Muscle of arm (tissue), 14 donors: Measurements from ENCODE around the gene FAM131C. TPM values are rescaled to one million over a fixed set of nuclear protein-coding genes. Genes with fewer than 3 reads are reported as not detected.
A peak's percentile ranks its signal among the peaks of the same experiment; 100 is the strongest.

Source experiments
- DNase-seq: peaks from one replicate; pipeline ENCODE4 v3.0.0-alpha.2; 2013
- long read RNA-seq, 11 donors: transcript quantifications; one replicate each; lab custom pipeline, GENCODE V29; 2026
- polyA plus RNA-seq, 12 donors: library from polyadenylated mRNA; unstranded; fragments of 120-200 nt; gene quantifications; one replicate each; pipeline ENCODE4 v1.2.1, GENCODE V29; 2013; ENCODE audit not compliant: insufficient read length in 12 of 12

FAM131C gene
- polyA plus RNA-seq, result 1 to 10 TPM in 1 of 12 donors, under 1 TPM in 6, not detected in 5; 0.07 to 1.0 (median 0.25) TPM
- long read RNA-seq, donor 1, partial matches to known transcripts, result 0 of 1 reads
- long read RNA-seq, donor 1, other reads (novel, unspliced or antisense), result 0 of 1 reads
- long read RNA-seq, donor 2, result 0 reads
- long read RNA-seq, donor 3, result 0 reads
- long read RNA-seq, donor 4, result 0 reads
- long read RNA-seq, donor 5, result 0 reads
- long read RNA-seq, donor 6, result 0 reads
- long read RNA-seq, donor 7, result 0 reads
- long read RNA-seq, donor 8, result 0 reads
- long read RNA-seq, donor 9, result 0 reads
- long read RNA-seq, donor 10, result 0 reads
- long read RNA-seq, donor 11, result 0 reads

- no peak for DNase-seq
Observed at GRCh38 chr1:16073490-16074119, at the start of gene FAM131C. FAM131C (minus strand) TSS chr1:16073651; CDS start chr1:16073442, 209 bp downstream.

- no peak for DNase-seq
Observed at GRCh38 chr1:16122916-16123315, 49.5 kb upstream of the FAM131C start.

- no peak for DNase-seq
Observed at GRCh38 chr1:16122350-16122881, 49.0 kb upstream of the FAM131C start.

- DNase-seq, result no peak
Observed at GRCh38 chr1:16120940-16121410, 47.5 kb upstream of the FAM131C start.

GRCh38 chr1:16120407-16120806, 47.0 kb upstream of the FAM131C start:
- no peak for DNase-seq

GRCh38 chr1:16119926-16120325, 46.5 kb upstream of the FAM131C start:
- no peak for DNase-seq

- DNase-seq, result no peak
Observed at GRCh38 chr1:16119504-16119903, 46.1 kb upstream of the FAM131C start.

GRCh38 chr1:16118706-16119105, 45.3 kb upstream of the FAM131C start:
- no peak for DNase-seq

GRCh38 chr1:16117936-16118335, 44.5 kb upstream of the FAM131C start:
- DNase-seq, result no peak

GRCh38 chr1:16117369-16117768, 43.9 kb upstream of the FAM131C start:
- DNase-seq, result no peak

- no peak for DNase-seq
Observed at GRCh38 chr1:16116625-16117024, 43.2 kb upstream of the FAM131C start.

GRCh38 chr1:16116002-16116401, 42.6 kb upstream of the FAM131C start:
- DNase-seq, result no peak

GRCh38 chr1:16115468-16115983, 42.1 kb upstream of the FAM131C start:
- DNase-seq, result no peak

GRCh38 chr1:16114527-16115467, 41.3 kb upstream of the FAM131C start:
- DNase-seq, result no peak

- DNase-seq, result no peak
Observed at GRCh38 chr1:16112596-16113555, 39.4 kb upstream of the FAM131C start.

- peak; percentile 54 for DNase-seq
Observed at GRCh38 chr1:16111771-16112595, 38.5 kb upstream of the FAM131C start.

- DNase-seq, result no peak
Observed at GRCh38 chr1:16110884-16111283, 37.4 kb upstream of the FAM131C start.

- no peak for DNase-seq
Observed at GRCh38 chr1:16110456-16110855, 37.0 kb upstream of the FAM131C start.

- DNase-seq, result no peak
Observed at GRCh38 chr1:16109571-16109970, 36.1 kb upstream of the FAM131C start.
